Panc1 (cell line): Measurements from ENCODE around the gene FAAP100. TPM values are rescaled to one million over a fixed set of nuclear protein-coding genes. Genes with fewer than 3 reads are reported as not detected.

Experiments
- ATAC-seq: fragments of 200-7000 bp; cut with Tn5 transposase; 2 replicates; pipeline ENCODE4 v1.9.1; 2020; ENCODE audit warnings: mild to moderate bottlenecking, moderate library complexity
- BruUV-seq: library from RNA; stranded (reverse); fragments of 400-500 nt; replicated peaks from 2 replicates; lab custom pipeline; 2021; lab: Mats Ljungman, UMichigan
- CTCF ChIA-PET: fragments of 300-600 bp; sonication (Branson Sonifier 250); formaldehyde crosslinking; loops from one replicate; lab custom pipeline; 2022; ENCODE audit warnings: antibody characterized with exemption; lab: Charles Lee
- POLR2A ChIA-PET: fragments of 300-600 bp; sonication (Branson Sonifier 250); formaldehyde crosslinking; loops from one replicate; lab custom pipeline; 2022; ENCODE audit warnings: antibody characterized with exemption; lab: Charles Lee
- DNase-seq: peaks from one replicate; pipeline ENCODE4 v3.0.0-alpha.2; 2010; ENCODE audit warnings: low read depth, low spot score
- H3K27ac ChIP-seq: 2 replicates; pipeline ENCODE4 v1.5.1; 2011; ENCODE audit warnings: mild to moderate bottlenecking, low read length, inconsistent platforms
- H3K27me3 ChIP-seq: fragments of 200-500 bp; sonication (Bioruptor generic); 2 replicates; pipeline ENCODE4 v1.6.0; 2014; ENCODE audit warnings: low read length, inconsistent platforms; ENCODE audit not compliant: control insufficient read depth, insufficient read depth
- H3K36me3 ChIP-seq: fragments of 200-500 bp; sonication (Bioruptor generic); 2 replicates; pipeline ENCODE4 v1.5.1; 2014; ENCODE audit warnings: inconsistent platforms, mild to moderate bottlenecking, low read length, moderate library complexity; ENCODE audit not compliant: control insufficient read depth, insufficient read depth
- H3K4me1 ChIP-seq: 2 replicates; pipeline ENCODE4 v1.5.1; 2011; ENCODE audit warnings: inconsistent platforms, mild to moderate bottlenecking, low read length, moderate library complexity; ENCODE audit not compliant: control insufficient read depth, insufficient read depth
- H3K4me3 ChIP-seq, 2 experiments: 2 replicates each; pipeline ENCODE4 v1.5.1; 2011 to 2012; ENCODE audit warnings: low read depth in 2 of 2, low read length in 2 of 2, mild to moderate bottlenecking in 2 of 2, inconsistent platforms in 1 of 2, moderate library complexity in 1 of 2
- H3K9me3 ChIP-seq: fragments of 200-500 bp; sonication (Bioruptor generic); 2 replicates; pipeline ENCODE4 v1.5.1; 2014; ENCODE audit warnings: low read depth, mild to moderate bottlenecking, inconsistent platforms, low read length, moderate library complexity; ENCODE audit not compliant: control insufficient read depth, insufficient read depth
- CTCF ChIP-seq: fragments of 450-650 bp; IDR thresholded peaks from 2 replicates; pipeline ENCODE4 v1.5.1; 2017; ENCODE audit warnings: mild to moderate bottlenecking
- POLR2AphosphoS5 ChIP-seq: IDR thresholded peaks from 2 replicates; pipeline ENCODE4 v1.6.1; 2012; ENCODE audit warnings: mild to moderate bottlenecking, low read depth, low read length, moderate library complexity
- REST ChIP-seq, 2 experiments: IDR thresholded peaks; 2 replicates each; pipeline ENCODE4 v1.6.1; 2011 to 2012; ENCODE audit warnings: low read depth in 2 of 2, control low read depth in 1 of 2, low read length in 1 of 2, mild to moderate bottlenecking in 1 of 2, moderate library complexity in 1 of 2; ENCODE audit not compliant: insufficient read depth in 1 of 2
- SIN3A ChIP-seq: IDR thresholded peaks from 2 replicates; pipeline ENCODE4 v1.6.1; 2012; ENCODE audit warnings: low read depth, mild to moderate bottlenecking, low read length, moderate library complexity, borderline replicate concordance; ENCODE audit not compliant: insufficient read depth
- TCF7L2 ChIP-seq: IDR thresholded peaks from 2 replicates; pipeline ENCODE4 v1.6.1; 2011; ENCODE audit warnings: mild to moderate bottlenecking, low read depth, low read length, inconsistent platforms
- in situ Hi-C: cut with HindIII; loops from 2 replicates; pipeline ENCODE4 v1.10.0; 2016; ENCODE audit warnings: low sequenced_read_pairs, low pct_unique_long_range_greater_than_20kb
- intact Hi-C: fragments of 100-400 bp; cut with micrococcal nuclease; formaldehyde crosslinking; loops from one replicate; pipeline ENCODE4 v1.10.0; 2022; ENCODE audit not compliant: unreplicated experiment
- total RNA-seq: library from RNA; stranded (reverse); gene quantifications from one replicate; pipeline ENCODE4 v1.2.1, GENCODE V29; 2021; ENCODE audit not compliant: unreplicated experiment

Gene FAAP100
- total RNA-seq, 1 experiment from 2014 or later: 265 TPM

- in situ Hi-C loops: no loop called here
- no TSS peak for BruUV-seq
- peak overlapping the region; percentile 93 for H3K27ac ChIP-seq
- DNase-seq: no peak
- peaks cover 36% of the 10 kb centered on the region for H3K4me1 ChIP-seq
- H3K36me3 ChIP-seq: peaks cover 9% of the 10 kb centered on the region
- intact Hi-C loops: loop anchor here (5.0 kb wide), 1 partner anchor 124 kb away; no protein-coding TSS in a partner anchor
- no peaks in the 10 kb centered on the region for H3K9me3 ChIP-seq
- H3K27me3 ChIP-seq: no peaks in the 10 kb centered on the region
- CTCF ChIA-PET: no interaction called here
- POLR2A ChIA-PET: interaction anchor here (0.5 to 0.6 kb wide), 3 partner anchors 11 to 339 kb away, joined by 4 to 12 read pairs (median 10); no protein-coding TSS in a partner anchor
- TF ChIP-seq POLR2AphosphoS5 (peak; percentile 6; the same call in 1 of the 2 replicates), SIN3A (no peak), TCF7L2 (no peak), CTCF (no peak), REST (IDR thresholded peaks at IDR 0.05; ENCODE audit: insufficient read depth in 1 of 2, low read depth in 2 of 2, low read length in 1 of 2) (no peak)
- H3K4me3 ChIP-seq: peak overlapping the region; percentile 68 to 82
- ATAC-seq: no peak
Measured at GRCh38 chr17:81516439-81516838, 35.7 kb downstream of the FAAP100 start.

GRCh38 chr17:81515530-81516041 is 36.6 kb downstream of the FAAP100 start:
- DNase-seq: no peak
- peak overlapping the region; percentile 93 for H3K27ac ChIP-seq
- peaks cover 14% of the 10 kb centered on the region for H3K36me3 ChIP-seq
- peaks cover 36% of the 10 kb centered on the region for H3K4me1 ChIP-seq
- in situ Hi-C loops (no loop called here), intact Hi-C loops (loop anchor here (5.0 kb wide), 1 partner anchor 123 kb away; no protein-coding TSS in a partner anchor)
- H3K9me3 ChIP-seq: no peaks in the 10 kb centered on the region
- ATAC-seq: no peak
- TF ChIP-seq SIN3A (no peak), CTCF (no peak), TCF7L2 (no peak), REST (IDR thresholded peaks at IDR 0.05; ENCODE audit: insufficient read depth in 1 of 2, low read depth in 2 of 2, low read length in 1 of 2) (no peak), POLR2AphosphoS5 (no peak; the same call in 1 of the 2 replicates)
- CTCF ChIA-PET: no interaction called here
- POLR2A ChIA-PET: interaction anchor here (0.7 kb wide), 1 partner anchor 15 kb away, joined by 3 read pairs; no protein-coding TSS in a partner anchor
- H3K4me3 ChIP-seq: peak overlapping the region; percentile 68 to 82
- no TSS peak for BruUV-seq
- no peaks in the 10 kb centered on the region for H3K27me3 ChIP-seq
